Inflammatory macrophage (primary cell): ENCODE measurements around the gene FTCD.
A peak's percentile ranks its signal among the peaks of the same experiment; 100 is the strongest.
"Not testable (repeated sequence)": the region's sequence is repeated elsewhere in the genome, so short reads cannot be mapped to it uniquely, and the experiment has no call there.

ENCODE experiments used
- DNase-seq, 2 donors: peaks; one replicate each; pipeline ENCODE4 v3.0.0-alpha.2; 2020 to 2022

The FTCD gene

GRCh38 chr21:46187814-46188213, 32.4 kb upstream of the FTCD start:
- DNase-seq: no peak

DNA sequence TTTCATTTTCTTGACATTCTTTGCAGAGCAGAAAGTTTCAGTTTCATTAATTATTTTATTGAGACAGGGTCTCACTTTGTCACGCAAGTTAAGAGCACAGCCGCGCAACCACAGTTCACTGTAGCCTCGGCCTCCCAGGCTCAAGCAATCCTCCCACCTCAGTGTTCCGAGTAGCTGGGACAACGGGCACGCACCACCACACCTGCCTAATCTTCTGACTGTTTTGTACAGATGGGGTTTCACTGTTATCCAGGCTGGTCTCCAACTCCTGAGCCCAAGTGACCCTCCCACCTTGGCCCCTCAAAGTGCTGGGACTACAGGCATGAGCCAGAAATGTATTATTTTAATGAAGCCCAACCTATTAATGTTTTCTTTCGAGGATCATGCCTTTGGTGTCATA, 31.9 kb upstream of the FTCD start:
- DNase-seq: no peak

DNA sequence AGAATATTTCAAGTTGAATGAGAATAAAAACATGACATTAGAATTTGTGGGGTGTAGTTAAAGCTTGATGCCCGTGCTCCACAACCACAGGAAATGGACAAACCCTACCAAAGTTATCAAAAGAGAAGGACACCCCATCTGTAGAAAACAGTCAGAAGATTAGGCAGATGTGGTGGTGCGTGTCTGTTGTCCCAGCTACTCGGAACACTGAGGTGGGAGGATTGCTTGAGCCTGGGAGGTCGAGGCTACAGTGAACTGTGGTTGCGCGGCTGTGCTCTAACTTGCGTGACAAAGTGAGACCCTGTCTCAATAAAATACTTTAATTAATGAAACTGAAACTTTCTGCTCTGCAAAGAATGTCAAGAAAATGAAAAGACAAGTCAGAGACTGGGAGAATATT, 30.3 kb upstream of the FTCD start:
- DNase-seq: no peak

- DNase-seq: peak; percentile 43
Measured at GRCh38 chr21:46184625-46185555, 29.5 kb upstream of the FTCD start.

DNA sequence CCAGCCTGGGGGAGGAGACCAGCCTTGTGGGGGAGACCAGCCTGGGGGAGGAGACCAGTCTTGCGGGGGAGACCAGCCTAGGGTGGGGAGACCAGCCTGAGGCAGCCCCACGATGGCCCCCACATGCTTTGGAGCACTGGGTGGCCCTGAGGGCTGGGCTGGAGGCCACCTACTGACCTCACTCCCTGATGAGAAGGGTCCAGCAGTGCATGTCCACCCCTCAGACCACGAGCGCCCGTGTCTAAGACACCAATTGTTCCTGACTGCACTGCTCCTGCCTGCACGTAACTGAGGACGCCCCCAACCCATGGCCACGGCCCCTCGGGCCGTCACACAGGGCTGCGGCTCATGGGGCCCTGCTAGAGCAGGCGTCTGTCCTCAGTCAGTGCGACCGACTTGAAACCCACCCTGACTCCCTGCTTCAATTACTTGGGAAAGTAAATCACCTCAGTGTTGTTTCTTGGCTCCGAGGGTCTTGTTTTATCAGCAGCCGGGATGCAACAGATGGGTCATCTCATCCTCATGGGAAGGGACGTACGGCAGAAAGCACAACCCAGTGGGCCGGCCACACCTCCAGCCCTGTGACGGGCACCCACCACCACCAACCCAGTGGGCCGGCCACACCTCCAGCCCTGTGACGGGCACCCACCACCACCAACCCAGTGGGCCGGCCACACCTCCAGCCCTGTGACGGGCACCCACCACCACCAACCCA, 28.7 kb upstream of the FTCD start, which contains the start of gene SPATC1L:
TSS of gene SPATC1L (minus strand) at position 550 of the 715 bp plus-strand sequence. CDS start 1,643 bp downstream, outside the sequence.
- peak; percentile 20 to 55 for DNase-seq

- not testable (repeated sequence) for DNase-seq
Measured at GRCh38 chr21:46183337-46183909, 28.0 kb upstream of the FTCD start.

DNA sequence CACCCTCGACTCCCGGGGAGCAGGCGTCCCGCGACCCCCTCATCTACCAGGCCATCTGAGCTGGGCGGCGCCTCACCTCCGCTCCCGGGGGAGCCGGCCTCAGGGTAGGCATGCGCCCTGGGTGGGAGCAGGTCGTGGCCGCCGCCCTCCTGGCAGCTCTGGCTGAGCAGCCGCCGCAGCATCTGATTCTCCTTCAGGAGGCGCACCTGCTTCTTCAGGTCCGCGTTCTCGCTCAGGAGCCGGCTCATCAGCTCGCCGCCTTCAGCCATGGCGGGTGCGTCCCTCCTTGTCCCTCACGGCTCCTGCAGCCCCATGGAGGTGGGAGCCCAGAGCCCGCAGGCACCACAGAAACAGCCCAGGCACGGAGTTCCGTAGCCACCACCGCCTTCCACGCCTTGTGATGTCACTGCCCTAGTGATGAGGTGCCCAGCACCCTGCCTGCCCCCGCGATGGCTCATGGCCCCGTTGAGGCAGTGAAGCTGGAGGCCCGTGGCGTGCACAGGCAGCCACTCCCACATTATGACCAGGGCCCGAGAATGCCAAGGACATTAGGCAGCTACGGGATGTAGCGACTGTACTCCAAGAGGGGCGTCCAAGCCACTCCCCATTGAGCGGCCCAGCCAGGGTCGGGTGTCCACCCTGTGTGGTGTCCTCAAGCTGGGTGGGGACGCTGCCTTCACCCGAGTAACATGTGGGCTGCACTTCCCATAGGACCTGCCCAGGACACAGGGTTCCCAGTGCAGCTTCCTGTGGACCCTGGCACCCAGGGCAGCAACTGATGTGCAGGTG, 27.4 kb upstream of the FTCD start:
- DNase-seq: no peak

GRCh38 chr21:46181953-46182547, 26.7 kb upstream of the FTCD start:
- no peak for DNase-seq

GRCh38 chr21:46181436-46181835, 26.1 kb upstream of the FTCD start:
- DNase-seq: no peak

GRCh38 chr21:46180778-46181391, 25.5 kb upstream of the FTCD start:
- no peak for DNase-seq

DNA sequence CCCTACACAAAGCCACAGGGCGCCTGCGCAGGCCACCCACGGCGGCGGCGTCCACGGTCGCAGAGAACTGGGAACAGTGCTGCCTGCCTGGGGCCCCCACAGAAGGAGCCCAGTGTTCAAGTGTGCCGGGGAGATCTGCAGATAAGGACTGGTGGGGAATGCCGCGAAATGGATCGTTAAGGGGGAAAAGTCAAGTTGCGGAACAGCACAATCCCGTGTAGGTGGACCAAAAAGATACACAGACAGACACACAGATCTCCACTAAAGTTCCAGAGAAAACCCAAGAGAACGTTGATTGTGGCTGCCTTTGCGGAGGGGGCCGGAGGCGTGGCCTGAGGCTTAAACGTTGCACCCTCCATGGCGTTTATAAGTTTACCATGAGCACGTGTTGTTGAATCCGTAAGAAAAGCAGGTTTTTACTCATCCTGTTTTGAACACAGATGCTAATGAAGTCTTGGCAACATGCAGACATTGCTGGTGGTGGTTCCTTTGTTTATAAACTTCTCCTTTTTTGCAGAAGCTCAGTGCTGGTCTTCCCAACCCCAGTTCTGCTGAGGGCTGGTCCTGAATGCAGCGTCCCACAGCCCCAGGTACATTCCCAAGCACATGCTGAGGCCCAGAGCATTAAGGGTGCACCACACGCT, 24.8 kb upstream of the FTCD start:
- DNase-seq: peak in 1 of 2 donors; percentile 5

DNA sequence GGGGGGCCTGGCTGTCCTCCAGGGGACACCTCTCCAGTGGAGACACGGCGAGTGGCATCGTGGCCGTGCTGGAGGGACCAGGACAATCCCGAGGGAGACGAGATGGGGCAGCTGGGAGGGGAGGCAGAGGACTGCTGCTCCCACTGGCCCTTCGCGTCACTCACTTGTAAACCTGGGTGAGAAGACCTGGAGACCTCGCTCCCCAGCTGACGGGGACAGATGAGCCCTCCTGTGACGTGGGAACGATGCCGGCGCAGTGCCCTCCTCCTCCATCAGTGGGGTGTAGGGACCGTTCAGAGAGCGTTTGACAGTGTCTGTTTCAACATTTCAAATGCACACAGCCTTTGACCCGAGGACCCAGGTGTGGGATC, 24.3 kb upstream of the FTCD start:
- DNase-seq: no peak

- DNase-seq: no peak
Measured at GRCh38 chr21:46178961-46179360, 23.6 kb upstream of the FTCD start.

- not testable (repeated sequence) for DNase-seq
Measured at GRCh38 chr21:46176443-46177129, 21.2 kb upstream of the FTCD start.

DNA sequence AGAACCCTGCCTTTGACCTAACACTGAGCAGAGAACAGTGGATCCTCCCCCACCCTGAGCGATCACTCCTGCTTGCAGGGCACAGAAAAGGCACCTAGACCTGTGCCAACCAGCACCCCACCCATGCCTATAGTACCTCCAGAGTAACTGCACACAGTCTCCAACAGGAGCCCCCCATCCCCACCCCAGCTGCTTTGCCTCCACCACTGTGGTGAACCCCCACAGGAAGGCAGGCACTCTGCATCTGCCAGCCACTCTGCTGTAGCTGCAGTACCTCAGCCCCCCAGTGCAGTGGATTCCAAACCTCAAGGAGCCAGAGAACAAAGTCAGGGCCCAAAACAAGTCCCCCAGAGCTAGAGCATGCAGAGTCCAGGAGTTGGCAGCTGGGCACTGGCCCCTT, 18.2 kb upstream of the FTCD start:
- no peak for DNase-seq

DNA sequence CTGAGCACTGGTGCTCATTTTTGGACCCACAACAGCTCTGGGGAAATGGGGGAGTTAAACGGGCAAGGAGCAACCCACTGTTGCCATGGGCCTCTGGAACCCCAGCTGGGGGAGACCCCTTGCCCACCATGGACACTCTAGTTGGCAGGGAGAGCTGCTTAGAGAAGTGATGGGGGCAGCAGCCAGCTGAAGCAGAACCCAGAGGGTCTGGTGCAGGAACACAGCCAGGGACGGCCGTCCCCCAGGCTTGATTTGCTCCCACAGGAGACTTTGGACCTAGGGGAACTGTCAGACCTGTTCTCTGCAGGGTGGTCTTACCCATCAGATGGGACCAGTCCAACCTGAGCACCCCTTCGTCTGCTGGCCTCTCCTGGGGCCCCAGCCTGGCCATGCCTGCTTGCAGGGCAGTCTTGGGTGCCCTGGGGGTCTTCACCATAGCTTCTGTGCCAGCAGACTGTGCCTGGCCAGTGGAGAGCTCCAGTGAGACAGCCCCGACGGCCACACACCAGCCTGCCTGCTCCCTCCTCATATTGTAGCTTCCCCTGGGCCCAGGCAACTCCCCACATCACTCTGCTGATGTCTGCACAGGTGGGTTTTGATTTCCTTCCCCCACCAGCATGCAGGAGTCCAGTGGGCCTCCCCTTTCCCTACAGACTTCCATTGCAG, 17.6 kb upstream of the FTCD start:
- no peak for DNase-seq

- DNase-seq: no peak
Measured at GRCh38 chr21:46171996-46172862, 16.9 kb upstream of the FTCD start.

GRCh38 chr21:46171585-46171984, 16.2 kb upstream of the FTCD start:
- DNase-seq: no peak
